ENCODE measurements around the gene RPL35.
A peak's percentile ranks its signal among the peaks of the same experiment; 100 is the strongest.

The RPL35 gene

DNA sequence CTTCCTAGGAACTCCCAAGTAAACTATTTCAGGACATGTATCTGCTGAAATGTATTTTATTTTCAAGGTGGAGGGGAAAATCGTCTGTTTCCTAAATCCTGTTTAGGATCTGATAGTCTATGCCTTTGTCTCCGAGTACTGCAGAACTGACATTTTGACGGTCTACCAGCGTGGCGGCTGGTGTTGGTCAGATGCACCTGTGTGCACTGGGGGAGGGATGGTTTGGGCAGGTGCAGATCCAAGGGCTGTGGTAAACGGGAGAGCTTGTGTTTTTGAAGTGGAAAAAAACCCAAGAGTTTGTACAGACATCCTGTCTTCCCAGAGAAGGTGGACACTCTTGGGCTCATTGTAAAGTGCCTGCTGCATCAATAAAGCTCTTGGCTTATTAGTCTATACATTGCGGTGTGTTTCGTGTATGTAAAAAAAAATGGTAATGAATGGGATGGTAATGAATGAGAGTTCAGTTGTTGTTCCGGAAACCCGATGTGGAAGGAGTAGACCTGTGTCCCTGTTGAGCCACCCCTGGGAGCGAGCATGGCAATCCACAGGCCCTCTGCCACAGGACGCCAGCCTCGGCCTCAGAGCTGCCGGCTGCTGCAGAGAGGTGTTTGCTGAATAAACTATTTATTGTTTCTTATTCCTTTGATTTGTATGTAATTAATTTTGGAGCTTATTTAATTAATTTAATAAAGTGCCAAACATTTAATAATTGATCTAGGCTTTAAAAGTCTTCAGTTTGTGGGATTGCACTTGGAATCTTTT, 15.4 kb upstream of the RPL35 start:
- no peak for DNase-seq (ENCODE audit: low spot score)

- DNase-seq (ENCODE audit: low spot score), result no peak
These were observed 13.7 kb upstream of the RPL35 start for GRCh38 chr9:124875501-124875900.

DNA sequence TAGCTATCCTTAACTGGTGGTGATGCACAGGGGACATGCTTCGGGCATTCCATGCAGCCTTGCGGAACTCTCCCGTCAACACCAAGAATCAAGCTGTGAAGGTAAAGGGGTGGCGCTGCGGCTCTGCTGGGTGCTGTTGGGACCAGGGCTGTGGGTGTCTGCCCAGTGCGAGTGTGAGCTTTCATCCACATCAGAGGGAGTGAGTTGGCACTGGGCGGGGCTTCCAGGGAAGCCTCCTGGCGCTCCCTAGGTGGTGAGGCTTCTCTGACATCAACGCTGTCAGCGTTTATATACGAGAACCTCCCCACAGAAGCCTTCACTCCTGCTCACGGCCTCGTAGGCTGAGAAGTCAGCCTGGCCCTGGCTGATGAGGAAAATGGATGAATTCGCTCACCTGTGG, 11.9 kb upstream of the RPL35 start:
- no peak for DNase-seq (ENCODE audit: low spot score)

GRCh38 chr9:124871156-124871561, 9.4 kb upstream of the RPL35 start:
- no peak for DNase-seq (ENCODE audit: low spot score)

DNA sequence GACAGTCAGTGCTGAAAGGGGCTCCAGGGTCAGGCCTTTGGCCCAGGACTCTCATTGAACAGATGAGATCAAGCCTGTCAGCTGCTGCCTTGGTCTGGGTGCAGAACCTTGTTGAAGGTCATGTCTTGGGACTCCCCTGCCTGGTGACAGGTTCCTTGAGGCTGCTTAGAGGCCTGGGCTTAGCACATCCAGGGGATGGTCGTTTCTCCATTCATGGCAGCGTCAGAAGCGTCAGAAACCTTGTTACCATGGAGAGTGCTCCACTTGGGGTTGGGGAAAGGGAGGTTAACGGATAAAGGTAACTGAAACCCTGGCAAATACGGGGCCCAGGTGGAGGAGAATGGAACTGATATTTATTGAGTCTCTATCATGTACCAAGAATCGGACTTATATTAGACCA, 9.0 kb upstream of the RPL35 start:
- no peak for DNase-seq (ENCODE audit: low spot score)

DNA sequence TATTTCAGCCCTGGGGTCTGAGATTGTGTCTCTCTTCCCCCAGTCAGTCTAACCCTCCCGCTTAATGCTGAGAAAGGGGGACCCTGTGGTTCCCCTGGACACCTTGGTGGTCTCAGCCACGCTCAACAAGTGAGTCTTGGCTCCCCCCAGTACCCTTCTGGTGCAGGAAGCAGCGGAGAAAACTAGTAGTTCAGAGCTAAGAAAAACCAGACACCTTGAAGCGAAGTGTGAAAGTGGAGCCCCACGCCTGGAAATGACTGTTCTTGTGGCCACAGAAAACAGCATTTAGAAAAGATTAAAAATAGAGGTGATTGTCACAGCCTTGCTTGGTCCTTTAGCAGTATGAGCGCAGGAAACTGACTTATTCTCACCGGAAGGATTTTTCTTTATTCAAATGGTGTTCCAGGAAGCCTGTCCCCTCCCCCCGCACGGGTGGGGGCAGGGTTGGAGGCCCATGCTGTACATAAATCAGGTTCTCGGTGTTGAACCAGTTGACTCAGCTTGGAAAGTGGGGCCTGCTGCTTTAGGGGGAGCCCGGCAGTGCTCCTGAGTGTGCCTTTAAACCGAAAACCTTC, 8.3 kb upstream of the RPL35 start:
- peak; percentile 92 for DNase-seq (ENCODE audit: low spot score)

- no peak for DNase-seq (ENCODE audit: low spot score)
These were observed 7.8 kb upstream of the RPL35 start for GRCh38 chr9:124869466-124869985.

GRCh38 chr9:124868511-124869465, 7.0 kb upstream of the RPL35 start:
- DNase-seq (ENCODE audit: low spot score), result peak; percentile 94

- DNase-seq (ENCODE audit: low spot score), result no peak
These were observed 1.7 kb upstream of the RPL35 start for GRCh38 chr9:124863371-124863871.

- no peak for DNase-seq (ENCODE audit: low spot score)
These were observed 995 bp downstream of the RPL35 start for GRCh38 chr9:124860582-124861341.

DNA sequence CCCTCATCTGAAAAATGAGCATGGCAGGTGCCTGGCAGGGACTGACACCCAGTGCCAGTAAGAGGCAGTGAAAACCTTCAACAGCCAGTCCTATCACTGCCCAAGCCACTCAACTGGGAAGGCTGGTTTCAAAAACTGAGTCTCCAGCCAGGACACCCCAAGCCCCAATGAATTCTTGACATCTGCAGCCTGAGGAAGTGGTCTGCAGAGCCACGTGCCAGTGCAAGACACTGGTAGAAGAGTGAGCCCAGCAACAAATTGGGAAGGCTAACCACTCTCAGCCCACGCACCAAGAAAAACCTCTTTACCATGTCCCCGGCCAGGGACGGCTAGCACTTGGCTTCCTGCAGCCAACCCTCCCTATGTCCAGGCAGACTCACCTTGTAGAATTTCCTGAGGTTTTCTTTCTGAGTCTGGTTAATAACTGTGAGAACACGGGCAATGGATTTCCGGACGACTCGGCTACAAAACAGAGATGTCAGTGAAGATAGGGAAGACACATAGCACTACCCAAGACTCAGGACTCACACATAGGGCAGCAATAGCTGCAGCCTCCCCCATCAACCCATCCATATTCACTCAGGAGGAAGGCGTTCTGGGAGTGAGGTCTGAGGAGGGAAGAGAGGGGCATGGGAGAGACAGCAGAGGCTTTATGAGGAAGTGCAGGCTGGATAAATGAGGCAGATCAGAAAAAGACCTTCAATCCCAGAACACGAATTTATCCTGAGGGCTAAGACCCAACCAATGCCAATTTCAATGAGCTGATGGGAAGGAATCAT, 1.8 kb downstream of the RPL35 start:
- DNase-seq (ENCODE audit: low spot score), result no peak

DNA sequence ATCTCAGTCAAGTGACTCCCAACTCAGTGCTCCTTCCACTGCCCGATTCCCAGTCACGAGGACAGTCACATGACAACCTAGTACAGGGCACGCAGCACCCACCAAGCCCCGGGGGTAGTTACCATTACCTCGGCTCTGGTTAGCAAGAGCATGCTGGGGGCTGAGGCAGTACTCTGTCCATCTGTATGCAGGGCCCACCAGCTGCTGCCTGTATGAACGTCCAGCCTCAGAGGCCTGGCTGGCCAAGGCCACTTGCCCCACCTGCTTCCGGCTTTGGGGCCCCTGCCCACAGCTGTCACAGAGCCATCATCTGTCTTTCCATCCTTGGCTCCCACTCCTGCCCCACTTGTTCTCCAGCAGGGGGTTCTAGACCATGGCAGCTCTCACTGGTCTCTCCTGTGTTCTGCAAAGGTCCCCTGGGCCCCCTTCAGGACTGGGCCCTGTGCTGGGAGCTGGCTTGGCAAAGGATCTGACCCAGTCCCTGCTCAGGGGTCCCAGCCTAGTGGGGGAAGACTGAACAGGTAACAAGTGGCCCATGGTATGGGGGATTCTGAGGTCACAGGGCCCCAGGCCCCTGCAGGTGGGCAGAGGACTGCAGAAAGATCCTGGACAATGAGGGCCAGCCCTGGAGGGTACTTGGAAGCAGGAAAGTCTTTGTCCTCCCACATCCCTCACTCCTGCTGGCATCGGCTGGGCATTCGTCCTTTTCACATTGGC, 3.3 kb downstream of the RPL35 start:
- DNase-seq (ENCODE audit: low spot score), result no peak

DNA sequence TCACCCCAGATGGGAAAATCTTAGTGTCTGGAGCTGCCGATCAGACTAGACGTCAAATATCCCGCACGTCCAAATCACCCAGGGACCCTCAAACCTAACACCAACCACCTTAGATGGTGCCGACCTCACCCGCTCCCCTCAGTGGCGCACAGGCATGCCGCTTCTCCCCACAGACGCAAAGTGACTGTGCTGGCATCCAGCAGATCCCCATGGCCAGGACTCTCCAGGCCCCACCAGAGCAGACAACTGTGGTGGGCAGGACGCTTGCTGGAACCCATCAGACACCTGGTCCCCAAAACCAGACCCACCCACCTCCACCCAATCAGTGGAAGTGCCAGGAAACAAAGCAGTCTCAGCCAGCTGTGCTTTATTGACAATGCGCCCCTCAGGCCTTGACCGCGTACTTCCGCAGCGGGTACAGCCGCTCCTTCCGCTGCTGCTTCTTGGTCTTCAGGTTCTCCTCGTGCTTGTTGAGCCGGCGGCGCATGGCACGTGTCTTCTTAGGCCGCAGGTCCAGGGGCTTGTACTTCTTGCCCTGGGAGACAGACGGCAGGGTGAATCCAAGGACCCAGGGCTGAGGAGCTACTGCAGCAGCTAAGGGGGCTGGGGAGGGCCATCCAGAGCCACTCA, 4.1 kb downstream of the RPL35 start:
- DNase-seq (ENCODE audit: low spot score), result no peak

DNA sequence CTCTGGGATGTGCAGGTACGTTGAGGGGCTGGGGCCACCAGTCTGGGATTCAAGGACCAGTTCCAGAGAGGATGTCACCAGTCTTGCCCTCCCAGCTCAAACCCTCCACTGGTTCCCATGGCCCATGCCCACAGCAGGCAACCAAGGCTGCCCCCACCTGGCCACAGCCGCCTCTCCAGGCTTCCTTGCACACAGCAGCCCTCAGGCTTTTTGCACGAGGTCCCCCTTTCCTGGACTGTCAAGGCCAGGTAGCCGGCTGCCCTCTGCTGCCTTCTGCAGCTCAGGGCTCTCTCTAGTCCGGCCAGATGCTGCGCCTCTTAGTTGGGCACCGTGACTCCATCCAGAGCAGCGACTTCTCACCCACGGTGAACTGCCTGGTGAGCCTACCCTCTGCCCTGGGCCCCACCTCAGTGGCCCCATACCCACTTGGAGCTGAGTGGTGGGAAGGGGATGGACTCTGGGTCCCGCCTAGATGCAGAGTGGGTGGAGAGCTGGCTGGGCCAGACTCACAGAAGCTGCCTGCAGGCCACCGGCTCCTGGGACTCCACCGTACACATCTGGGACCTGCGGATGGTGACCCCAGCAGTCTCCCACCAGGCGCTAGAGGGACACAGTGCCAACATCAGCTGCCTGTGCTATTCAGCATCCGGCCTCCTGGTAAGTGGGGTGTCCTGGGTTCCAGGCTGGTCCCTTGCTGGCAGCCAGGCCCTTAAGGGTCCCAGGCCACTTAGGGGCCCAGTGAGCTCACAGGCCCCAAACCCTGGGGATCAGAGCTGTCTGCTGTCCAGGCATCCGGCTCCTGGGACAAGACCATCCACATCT, 5.6 kb downstream of the RPL35 start:
- no peak for DNase-seq (ENCODE audit: low spot score)

GRCh38 chr9:124855566-124855943, 6.2 kb downstream of the RPL35 start:
- no peak for DNase-seq (ENCODE audit: low spot score)

- no peak for DNase-seq (ENCODE audit: low spot score)
These were observed 6.9 kb downstream of the RPL35 start for GRCh38 chr9:124854822-124855221.

GRCh38 chr9:124854161-124854560, 7.6 kb downstream of the RPL35 start:
- DNase-seq (ENCODE audit: low spot score), result no peak

GRCh38 chr9:124853605-124854143, 8.1 kb downstream of the RPL35 start:
- no peak for DNase-seq (ENCODE audit: low spot score)
